ENCODE measurements around the gene SCARF2.

GRCh38 chr22:20463324-20464095 is 25.9 kb upstream of the SCARF2 start:
- TF ChIP-seq GATA2 (IDR thresholded peaks at IDR 0.05; ENCODE audit: low read depth, low read length): no peak
- no peak for TF ChIP-seq GATA3 (IDR thresholded peaks at IDR 0.05; ENCODE audit: low read depth, low read length)
